Spleen (tissue), 7 donors: ENCODE results near the gene RPTOR.

Experiments
- CTCF ChIP-seq, 11 experiments: fragments of 200-600 bp in 7 of 11; fragments of 450-650 bp in 4 of 11; sonication (generic) in 4 of 11; IDR thresholded peaks in 8 of 11; conservative IDR thresholded peaks in 3 of 11; 1 replicate in 7 of 11; 2 replicates in 4 of 11; pipeline versions ENCODE4 v1.4.0 to v1.8.0; 2016 to 2021; ENCODE audit warnings: antibody characterized with exemption in 11 of 11, inconsistent platforms in 4 of 11, mild to moderate bottlenecking in 1 of 11
- POLR2A ChIP-seq, 3 donors: fragments of 450-650 bp; IDR thresholded peaks; one replicate each; pipeline ENCODE4 v1.5.1; 2017; ENCODE audit warnings: antibody characterized with exemption in 3 of 3, mild to moderate bottlenecking in 1 of 3
- POLR2AphosphoS5 ChIP-seq, 3 donors: sonication (generic); formaldehyde crosslinking; IDR thresholded peaks; one replicate each; pipeline ENCODE4 v1.5.1; 2017; ENCODE audit warnings: antibody characterized with exemption in 3 of 3
- donor health status: DM: no; HTN: no; CAD: no; lungs with moderate emphysema.
- donor health status: DM: no; HTN: no; CAD: no.
- donor health status: DM: no; HTN: no; CAD: no.

- TF ChIP-seq POLR2AphosphoS5 (IDR thresholded peaks at IDR 0.05): peak in 2 of 3 donors; percentile 31 to 67
- peak in 3 of 11 experiments; percentile 33 to 36 (median 34) for TF ChIP-seq CTCF (IDR thresholded peaks at IDR 0.05 in 8 of 11, conservative IDR thresholded peaks at IDR 0.05 in 3 of 11)
- no peak for TF ChIP-seq POLR2A (IDR thresholded peaks at IDR 0.05)
Observed at GRCh38 chr17:80964859-80965580, 420.4 kb downstream of the RPTOR start.
